ENCODE measurements around the gene VCPKMT.

DNA sequence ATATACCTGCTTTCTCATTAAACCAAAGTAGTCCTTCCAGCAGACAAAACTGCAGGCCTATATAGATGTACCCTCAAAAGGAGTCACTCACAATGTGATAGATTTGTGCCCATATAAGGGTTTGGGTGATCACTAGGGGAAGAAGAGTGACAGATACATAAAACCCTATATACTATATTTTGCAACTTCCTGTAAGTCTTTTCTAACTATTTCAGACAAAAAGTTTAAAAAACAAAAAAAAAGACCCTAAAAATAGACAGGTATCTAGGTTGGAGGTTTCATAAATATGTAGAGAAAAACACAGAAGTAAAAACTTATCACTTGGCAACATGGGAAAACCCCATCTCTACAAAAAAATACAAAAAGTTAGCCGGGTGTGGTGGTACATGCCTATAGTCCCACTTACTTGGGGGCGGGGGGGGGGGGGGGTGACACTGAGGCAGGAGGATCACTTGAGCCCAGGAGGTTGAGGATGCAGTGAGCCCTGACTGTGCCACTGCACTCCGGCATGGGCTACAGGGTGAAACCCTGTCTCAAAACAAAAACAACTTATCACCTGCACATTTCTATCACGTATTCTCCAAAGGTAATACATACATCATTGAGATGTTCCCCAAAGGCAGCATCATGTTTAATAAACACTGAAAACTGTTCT lies 2.9 kb downstream of the VCPKMT start:
- TF ChIP-seq CTCF (IDR thresholded peaks at IDR 0.05), result no peak
- no peak for TF ChIP-seq POLR2AphosphoS5 (IDR thresholded peaks at IDR 0.05)
- TF ChIP-seq EP300 (IDR thresholded peaks at IDR 0.05), result no peak
- TF ChIP-seq POLR2A (IDR thresholded peaks at IDR 0.05), result no peak

All from suprapubic skin (tissue), 4 donors.